ENCODE results near the gene SYT7.

SYT7 gene

GRCh38 chr11:61497876-61498275, 83.0 kb downstream of the SYT7 start:
- DNase-seq: no peak
- Mint-ChIP-seq H3K27ac (no peak overlapping the region), H3K4me3 (no peak overlapping the region), H3K4me1 (no peaks in the 10 kb centered on the region), H3K27me3 (peaks cover 6% of the 10 kb centered on the region), H3K36me3 (no peaks in the 10 kb centered on the region), H3K9me3 (no peaks in the 10 kb centered on the region)
- CTCF ChIA-PET: interaction anchor here (0.6 kb wide), 1 partner anchor 244 kb away, joined by 3 read pairs; no protein-coding TSS in a partner anchor

- H3K4me1 Mint-ChIP-seq: no peaks in the 10 kb centered on the region
- peaks cover 2% of the 10 kb centered on the region for H3K27me3 Mint-ChIP-seq
- CTCF ChIA-PET: no interaction called here
- no peaks in the 10 kb centered on the region for H3K9me3 Mint-ChIP-seq
- no peak overlapping the region for H3K4me3 Mint-ChIP-seq
- no peak for DNase-seq
- no peak overlapping the region for H3K27ac Mint-ChIP-seq
- no peaks in the 10 kb centered on the region for H3K36me3 Mint-ChIP-seq
These were observed 83.4 kb downstream of the SYT7 start for GRCh38 chr11:61497473-61497872.

DNA sequence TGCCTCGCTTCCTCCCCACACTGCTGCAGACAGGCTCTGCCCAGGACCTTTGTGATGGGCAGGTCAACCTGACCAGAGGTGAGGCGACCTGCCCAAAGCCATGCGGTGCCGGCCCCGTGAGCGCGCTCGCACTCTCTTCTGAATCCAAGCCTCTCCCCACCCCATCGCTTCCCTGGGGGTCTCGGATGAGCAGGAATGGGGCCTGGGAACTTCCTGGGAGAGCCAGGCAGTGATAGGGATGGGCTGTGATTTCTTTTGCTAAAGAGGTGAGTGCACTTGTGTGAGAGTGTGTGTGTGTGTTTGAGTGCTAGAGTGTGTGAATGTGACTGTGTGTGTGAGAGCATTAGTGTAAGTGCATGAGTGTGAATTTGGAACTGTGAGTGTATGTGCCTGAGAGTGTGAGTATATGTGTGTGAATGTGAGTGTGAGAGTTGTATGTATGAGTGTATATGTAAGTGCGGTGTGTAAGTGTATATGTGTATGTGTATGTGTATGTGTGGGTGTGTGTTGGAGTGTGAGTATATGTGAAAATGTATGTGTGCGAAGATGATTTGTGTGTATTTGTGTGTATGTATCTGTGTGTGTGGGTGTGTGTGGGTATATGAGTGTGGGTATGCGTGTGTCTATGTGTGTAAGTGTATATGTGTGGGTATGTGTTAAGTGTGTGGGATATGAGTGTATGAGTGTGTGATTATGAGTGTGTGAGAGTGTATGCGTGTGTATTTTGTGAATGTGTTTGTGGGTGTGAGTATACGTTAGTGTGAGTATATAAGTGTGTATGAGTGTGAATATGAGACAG, 84.1 kb downstream of the SYT7 start:
- CTCF ChIA-PET: no interaction called here
- Mint-ChIP-seq H3K4me3 (no peak overlapping the region), H3K36me3 (no peaks in the 10 kb centered on the region), H3K9me3 (no peaks in the 10 kb centered on the region), H3K27me3 (no peaks in the 10 kb centered on the region), H3K4me1 (no peaks in the 10 kb centered on the region), H3K27ac (no peak overlapping the region)
- DNase-seq: no peak

- H3K27ac Mint-ChIP-seq: no peak overlapping the region
- no peaks in the 10 kb centered on the region for H3K27me3 Mint-ChIP-seq
- CTCF ChIA-PET: interaction anchor here (1.0 kb wide), 1 partner anchor 21 kb away, joined by 4 read pairs; no protein-coding TSS in a partner anchor
- H3K9me3 Mint-ChIP-seq: no peaks in the 10 kb centered on the region
- H3K36me3 Mint-ChIP-seq: no peaks in the 10 kb centered on the region
- H3K4me3 Mint-ChIP-seq: no peak overlapping the region
- DNase-seq: no peak
- H3K4me1 Mint-ChIP-seq: no peaks in the 10 kb centered on the region
These were observed 84.9 kb downstream of the SYT7 start for GRCh38 chr11:61495801-61496601.

DNA sequence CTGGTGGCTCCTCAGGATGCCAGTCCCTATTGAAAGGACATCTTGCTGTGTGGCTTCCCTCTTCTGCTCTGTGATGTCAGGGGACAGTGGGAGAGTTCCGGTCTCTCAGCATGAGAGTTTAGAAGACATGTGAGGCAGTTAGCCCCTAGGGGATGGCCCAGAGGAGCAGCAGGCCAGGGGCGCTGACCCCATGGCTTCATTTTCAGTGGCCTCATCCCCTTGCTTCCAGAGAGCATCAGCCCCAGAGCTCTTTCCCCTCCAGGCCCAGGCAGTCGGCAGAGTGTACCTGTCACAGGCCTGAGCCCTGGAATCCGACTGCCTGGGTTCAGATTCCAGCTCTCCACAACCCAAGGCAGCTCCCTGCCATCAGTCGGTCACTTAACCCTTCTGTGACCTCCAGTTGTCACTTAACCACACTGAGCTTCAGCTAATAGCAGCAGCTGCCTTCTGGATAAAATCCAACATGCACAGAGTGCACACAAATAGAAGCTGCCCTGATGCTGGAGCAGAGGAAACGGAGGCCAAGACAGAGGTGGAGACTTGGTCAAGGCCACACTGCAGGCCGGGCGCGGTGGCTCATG, 86.4 kb downstream of the SYT7 start:
- CTCF ChIA-PET: interaction anchor here (1.2 kb wide), 1 partner anchor 23 kb away, joined by 4 read pairs; no protein-coding TSS in a partner anchor
- Mint-ChIP-seq H3K36me3 (no peaks in the 10 kb centered on the region), H3K4me3 (no peak overlapping the region), H3K9me3 (no peaks in the 10 kb centered on the region), H3K27ac (no peak overlapping the region), H3K27me3 (no peaks in the 10 kb centered on the region), H3K4me1 (no peaks in the 10 kb centered on the region)
- DNase-seq: no peak

- Mint-ChIP-seq H3K27me3 (no peaks in the 10 kb centered on the region), H3K9me3 (no peaks in the 10 kb centered on the region), H3K4me1 (no peaks in the 10 kb centered on the region), H3K4me3 (no peak overlapping the region), H3K36me3 (no peaks in the 10 kb centered on the region), H3K27ac (no peak overlapping the region)
- CTCF ChIA-PET: no interaction called here
- DNase-seq: no peak
These were observed 89.0 kb downstream of the SYT7 start for GRCh38 chr11:61491736-61492395.

- no peak overlapping the region for H3K27ac Mint-ChIP-seq
- no peaks in the 10 kb centered on the region for H3K4me1 Mint-ChIP-seq
- H3K36me3 Mint-ChIP-seq: no peaks in the 10 kb centered on the region
- H3K9me3 Mint-ChIP-seq: no peaks in the 10 kb centered on the region
- CTCF ChIA-PET: interaction anchor here (0.7 to 1.7 kb wide), 4 partner anchors 8 to 55 kb away, joined by 3 to 8 read pairs (median 4); no protein-coding TSS in a partner anchor
- peaks cover 6% of the 10 kb centered on the region for H3K27me3 Mint-ChIP-seq
- DNase-seq: no peak
- no peak overlapping the region for H3K4me3 Mint-ChIP-seq
These were observed 90.8 kb downstream of the SYT7 start for GRCh38 chr11:61489833-61490721.

- no peaks in the 10 kb centered on the region for H3K4me1 Mint-ChIP-seq
- no peak for DNase-seq
- H3K36me3 Mint-ChIP-seq: no peaks in the 10 kb centered on the region
- no peaks in the 10 kb centered on the region for H3K9me3 Mint-ChIP-seq
- no peak overlapping the region for H3K4me3 Mint-ChIP-seq
- H3K27ac Mint-ChIP-seq: no peak overlapping the region
- peaks cover 6% of the 10 kb centered on the region for H3K27me3 Mint-ChIP-seq
- CTCF ChIA-PET: interaction anchor here (1.4 to 1.7 kb wide), 2 partner anchors 12 to 28 kb away, joined by 4 to 8 read pairs; no protein-coding TSS in a partner anchor
These were observed 92.1 kb downstream of the SYT7 start for GRCh38 chr11:61488651-61489291.

DNA sequence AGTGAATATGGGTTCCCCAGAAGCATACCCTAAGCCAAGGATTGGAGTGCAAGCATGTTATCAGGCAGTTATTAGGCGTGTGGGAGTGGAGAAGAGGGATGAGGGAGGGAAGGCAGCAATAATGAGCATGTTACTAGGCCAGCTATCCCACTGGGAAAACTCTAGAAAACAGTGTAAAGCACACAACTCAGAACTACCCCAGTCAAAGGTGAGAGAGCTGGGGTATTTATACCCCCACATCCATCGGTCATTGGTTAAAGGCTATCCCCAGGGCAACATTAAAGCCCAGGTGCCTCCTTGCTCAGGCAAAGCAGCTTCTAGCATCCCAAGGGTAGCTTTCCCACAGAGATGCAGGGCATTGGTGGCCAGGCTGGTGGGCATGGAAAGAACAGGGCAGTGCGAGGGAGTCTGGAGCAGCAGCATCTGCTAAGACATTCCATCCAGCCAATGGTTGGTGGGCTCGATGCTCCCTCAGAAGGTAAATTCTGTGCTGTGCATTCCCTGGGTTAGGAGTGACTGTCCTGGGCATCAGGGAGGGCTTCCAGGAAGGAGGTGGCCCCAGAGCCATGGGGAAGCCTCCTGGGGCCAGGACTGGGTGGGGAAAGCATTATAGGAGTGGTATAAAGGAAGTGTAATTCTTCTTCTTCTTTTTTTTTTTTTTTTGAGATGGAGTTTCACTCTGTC, 93.4 kb downstream of the SYT7 start:
- Mint-ChIP-seq H3K4me1 (no peaks in the 10 kb centered on the region), H3K27me3 (peaks cover 6% of the 10 kb centered on the region), H3K9me3 (no peaks in the 10 kb centered on the region), H3K4me3 (no peak overlapping the region), H3K27ac (no peak overlapping the region), H3K36me3 (no peaks in the 10 kb centered on the region)
- CTCF ChIA-PET: interaction anchor here (1.0 to 1.4 kb wide), 5 partner anchors 9 to 151 kb away, joined by 3 to 4 read pairs (median 3); no protein-coding TSS in a partner anchor
- DNase-seq: no peak

GRCh38 chr11:61486779-61487178, 94.1 kb downstream of the SYT7 start:
- DNase-seq: no peak
- Mint-ChIP-seq H3K4me3 (no peak overlapping the region), H3K36me3 (no peaks in the 10 kb centered on the region), H3K9me3 (no peaks in the 10 kb centered on the region), H3K27ac (no peak overlapping the region), H3K27me3 (peaks cover 6% of the 10 kb centered on the region), H3K4me1 (no peaks in the 10 kb centered on the region)
- CTCF ChIA-PET: interaction anchor here (1.0 to 1.1 kb wide), 4 partner anchors 9 to 152 kb away, joined by 3 read pairs; no protein-coding TSS in a partner anchor

DNA sequence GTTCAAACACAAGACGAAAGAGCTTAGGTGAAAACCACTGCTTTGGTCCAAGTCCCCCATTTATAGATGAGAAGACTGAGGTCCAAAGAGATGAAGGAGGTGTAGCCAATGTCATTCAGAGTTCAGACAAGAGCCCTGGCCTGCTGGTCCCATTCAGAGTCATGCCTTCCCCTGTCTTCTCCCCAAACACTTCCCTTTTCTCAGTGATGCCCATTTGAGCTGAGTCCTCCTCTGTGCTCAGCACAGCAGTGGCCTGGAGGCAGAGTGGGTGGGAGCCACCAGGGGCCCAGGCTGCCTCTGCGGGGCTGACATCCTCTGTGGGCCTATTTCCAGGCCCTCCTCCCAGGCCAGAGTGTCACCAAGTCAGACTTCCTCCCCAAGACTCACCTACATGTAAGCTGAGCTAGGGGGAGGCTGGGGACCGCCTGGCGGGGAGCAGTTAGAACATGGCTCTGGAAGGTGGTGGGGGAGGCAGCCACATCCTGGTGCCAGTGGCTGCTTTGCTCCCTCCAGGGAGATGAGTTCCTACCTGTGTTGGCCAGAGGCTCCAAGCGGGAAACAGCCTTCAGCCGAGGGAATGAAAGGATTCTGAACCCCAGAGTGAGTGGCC, 94.8 kb downstream of the SYT7 start:
- Mint-ChIP-seq H3K4me1 (peaks cover under 1% of the 10 kb centered on the region), H3K27me3 (peaks cover 7% of the 10 kb centered on the region), H3K27ac (no peak overlapping the region), H3K36me3 (no peaks in the 10 kb centered on the region), H3K4me3 (no peak overlapping the region), H3K9me3 (no peaks in the 10 kb centered on the region)
- CTCF ChIA-PET: interaction anchor here (1.4 kb wide), 1 partner anchor 9 kb away, joined by 5 read pairs; no protein-coding TSS in a partner anchor
- no peak for DNase-seq

- Mint-ChIP-seq H3K9me3 (no peaks in the 10 kb centered on the region), H3K4me3 (no peak overlapping the region), H3K27me3 (peaks cover 9% of the 10 kb centered on the region), H3K27ac (no peak overlapping the region), H3K36me3 (no peaks in the 10 kb centered on the region), H3K4me1 (peaks cover 4% of the 10 kb centered on the region)
- CTCF ChIA-PET: interaction anchor here (1.4 to 2.0 kb wide), 2 partner anchors 8 to 32 kb away, joined by 5 to 6 read pairs; no protein-coding TSS in a partner anchor
- no peak for DNase-seq
These were observed 95.8 kb downstream of the SYT7 start for GRCh38 chr11:61485080-61485479.

Data from activated naive CD4-positive, alpha-beta T cell treated with anti-CD3 and anti-CD28 coated beads, Interleukin-2, amount 10 ng/mL, durations not matched to agents 7 days and 5 days (primary cell).